HepG2 (cell line): ENCODE measurements around the gene PRRT1. TPM values are rescaled to one million over a fixed set of nuclear protein-coding genes. Genes with fewer than 3 reads are reported as not detected.

Experiments
- BRD4 ChIP-seq: sonication (generic); formaldehyde crosslinking; IDR thresholded peaks from 2 replicates; pipeline ENCODE4 v1.4.0; 2020; ENCODE audit warnings: missing genetic modification reagents
- ETV5 ChIP-seq: IDR thresholded peaks from 2 replicates; pipeline ENCODE4 v1.6.1; 2018; ENCODE audit warnings: missing biosample characterization, missing genetic modification reagents, inconsistent platforms, borderline replicate concordance
- IKZF4 ChIP-seq: sonication (generic); formaldehyde crosslinking; IDR thresholded peaks from 2 replicates; pipeline ENCODE4 v1.5.1; 2020; ENCODE audit warnings: borderline replicate concordance, mild to moderate bottlenecking, low read depth, missing genetic modification reagents; ENCODE audit errors: not compliant biosample characterization
- MTA1 ChIP-seq: sonication (generic); formaldehyde crosslinking; IDR thresholded peaks from 2 replicates; pipeline ENCODE4 v1.4.0; 2020; ENCODE audit warnings: missing genetic modification reagents, mild to moderate bottlenecking, borderline replicate concordance
- MXD4 ChIP-seq: IDR thresholded peaks from 2 replicates; pipeline ENCODE4 v1.6.1; 2016; ENCODE audit warnings: mild to moderate bottlenecking, missing biosample characterization, missing genetic modification reagents
- NFATC3 ChIP-seq: sonication (generic); formaldehyde crosslinking; IDR thresholded peaks from 2 replicates; pipeline ENCODE4 v1.5.1; 2020; ENCODE audit warnings: mild to moderate bottlenecking, missing genetic modification reagents
- REXO4 ChIP-seq: sonication (generic); formaldehyde crosslinking; IDR thresholded peaks from 2 replicates; pipeline ENCODE4 v1.8.0; 2022; ENCODE audit warnings: missing genetic modification reagents, mild to moderate bottlenecking, borderline replicate concordance
- SETDB1 ChIP-seq: sonication (generic); formaldehyde crosslinking; IDR thresholded peaks from 2 replicates; pipeline ENCODE4 v1.5.1; 2020; ENCODE audit warnings: missing genetic modification reagents, mild to moderate bottlenecking, borderline replicate concordance
- ZNF296 ChIP-seq: sonication (generic); formaldehyde crosslinking; conservative IDR thresholded peaks from 2 replicates; pipeline ENCODE4 v1.5.0; 2020; ENCODE audit warnings: mild to moderate bottlenecking, missing genetic modification reagents
- ZNF543 ChIP-seq: sonication (generic); formaldehyde crosslinking; IDR thresholded peaks from 2 replicates; pipeline ENCODE4 v1.4.0; 2020; ENCODE audit warnings: mild to moderate bottlenecking, missing genetic modification reagents
- ZNF7 ChIP-seq: IDR thresholded peaks from 2 replicates; pipeline ENCODE4 v1.6.1; 2016; ENCODE audit warnings: missing biosample characterization, missing genetic modification reagents
- ZNF775 ChIP-seq: sonication (generic); formaldehyde crosslinking; IDR thresholded peaks from 2 replicates; pipeline ENCODE4 v1.4.0; 2020; ENCODE audit warnings: missing genetic modification reagents, mild to moderate bottlenecking, moderate library complexity, borderline replicate concordance
- ZNF788 ChIP-seq: sonication (generic); formaldehyde crosslinking; IDR thresholded peaks from 2 replicates; pipeline ENCODE4 v1.5.0; 2020; ENCODE audit warnings: mild to moderate bottlenecking, missing genetic modification reagents, borderline replicate concordance
- ZNF839 ChIP-seq: sonication (generic); formaldehyde crosslinking; IDR thresholded peaks from 2 replicates; pipeline ENCODE4 v1.4.0; 2020; ENCODE audit warnings: missing genetic modification reagents, mild to moderate bottlenecking, borderline replicate concordance
- polyA plus RNA-seq, 8 experiments: library from polyadenylated mRNA; depleted of rRNA in 3 of 8; stranded (reverse) in 7 of 8; unstranded in 1 of 8; fragments of >200 nt; fragmentation: Illumina TruSeq in 4 of 8; extraction: Trizol in 4 of 8; gene quantifications; 2 replicates each; pipeline versions ENCODE4 v1.2.1 to v1.2.3, GENCODE V29; 2011 to 2016; ENCODE audit warnings: low read depth in 4 of 8, missing spikeins in 1 of 8, mixed read lengths in 1 of 8; ENCODE audit not compliant: insufficient read depth in 1 of 8
- total RNA-seq, 5 experiments: library from RNA; depleted of rRNA; stranded (reverse); fragments of >200 nt; fragmentation: Illumina TruSeq; extraction: Trizol; gene quantifications; 2 replicates each; pipeline ENCODE4 v1.2.3, GENCODE V29; 2016; ENCODE audit warnings: low read depth in 1 of 5
- TF ChIP-seq, protein P1 (sequence below): sonication (generic); formaldehyde crosslinking; IDR thresholded peaks from 2 replicates; pipeline ENCODE4 v1.8.1; 2023; ENCODE audit warnings: mild to moderate bottlenecking, inconsistent platforms, moderate library complexity, missing genetic modification reagents, borderline replicate concordance
- TF ChIP-seq, protein P2 (sequence below): IDR thresholded peaks from 2 replicates; pipeline ENCODE4 v1.6.1; 2012; ENCODE audit warnings: inconsistent platforms
- TF ChIP-seq, protein P3 (sequence below): sonication (generic); formaldehyde crosslinking; IDR thresholded peaks from 2 replicates; pipeline ENCODE4 v1.5.1; 2020; ENCODE audit warnings: missing genetic modification reagents, mild to moderate bottlenecking, borderline replicate concordance
- TF ChIP-seq, protein P4 (sequence below): sonication (generic); formaldehyde crosslinking; IDR thresholded peaks from 2 replicates; pipeline ENCODE4 v1.4.0; 2020; ENCODE audit warnings: missing genetic modification reagents
- TF ChIP-seq, protein P5 (sequence below): IDR thresholded peaks from 2 replicates; pipeline ENCODE4 v1.6.1; 2012; ENCODE audit warnings: low read depth, low read length, improper control_type of control experiment
- TF ChIP-seq, protein P6 (sequence below): sonication (generic); formaldehyde crosslinking; IDR thresholded peaks from 2 replicates; pipeline ENCODE4 v1.8.0; 2023; ENCODE audit warnings: mild to moderate bottlenecking, missing genetic modification reagents

Gene PRRT1
- total and polyA plus RNA-seq, 2 of the 13 experiments (the other 11 are each of a cell fraction or from before 2014, with no cell fraction given) = 0.64 to 1.4 TPM

DNA sequence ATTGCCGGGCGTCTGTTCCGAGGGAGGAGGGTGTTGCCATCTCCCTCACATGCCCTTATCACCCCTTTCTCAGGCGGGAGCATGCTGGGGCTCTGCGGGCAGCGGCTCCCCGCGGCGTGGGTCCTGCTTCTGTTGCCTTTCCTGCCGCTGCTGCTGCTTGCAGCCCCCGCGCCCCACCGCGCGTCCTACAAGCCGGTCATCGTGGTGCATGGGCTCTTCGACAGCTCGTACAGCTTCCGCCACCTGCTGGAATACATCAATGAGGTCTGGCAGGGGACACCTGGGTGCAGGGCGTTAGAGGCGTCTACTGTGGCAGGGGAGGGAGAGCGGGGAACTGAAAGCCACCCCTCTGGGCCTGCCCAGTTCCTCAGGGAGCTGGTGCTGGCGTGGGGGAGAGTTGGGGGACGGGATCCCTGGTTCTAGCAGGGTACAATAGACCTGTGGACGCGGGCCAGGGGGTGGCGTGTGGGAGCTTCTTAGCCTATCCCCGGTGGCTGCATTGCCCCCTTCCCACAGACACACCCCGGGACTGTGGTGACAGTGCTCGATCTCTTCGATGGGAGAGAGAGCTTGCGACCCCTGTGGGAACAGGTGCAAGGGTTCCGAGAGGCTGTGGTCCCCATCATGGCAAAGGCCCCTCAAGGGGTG is 2.9 kb upstream of the PRRT1 start (continued):
- TF ChIP-seq BRD4 (CRISPR knock-in tag) (0 out of 2 replicates have a peak, but pooled peaks have one; percentile 47), IKZF4 (peak; percentile 71), ZNF7 (CRISPR knock-in tag) (no peak), ZNF543 (peak; percentile 9; the same call in 1 of the 2 replicates), MXD4 (CRISPR knock-in tag) (peak; percentile 85), ZNF775 (CRISPR knock-in tag) (no peak), ETV5 (CRISPR knock-in tag) (peak; percentile 48), REXO4 (CRISPR knock-in tag) (no peak), ZNF788 (CRISPR knock-in tag) (0 out of 2 replicates have a peak, but pooled peaks have one; percentile 31), ZNF296 (CRISPR knock-in tag) (no peak), NFATC3 (CRISPR knock-in tag) (no peak), MTA1 (CRISPR knock-in tag) (peak; percentile 83; the same call in 1 of the 2 replicates), SETDB1 (CRISPR knock-in tag) (no peak), ZNF839 (CRISPR knock-in tag) (0 out of 2 replicates have a peak, but pooled peaks have one; percentile 90)
- TF ChIP-seq, protein P1, sequence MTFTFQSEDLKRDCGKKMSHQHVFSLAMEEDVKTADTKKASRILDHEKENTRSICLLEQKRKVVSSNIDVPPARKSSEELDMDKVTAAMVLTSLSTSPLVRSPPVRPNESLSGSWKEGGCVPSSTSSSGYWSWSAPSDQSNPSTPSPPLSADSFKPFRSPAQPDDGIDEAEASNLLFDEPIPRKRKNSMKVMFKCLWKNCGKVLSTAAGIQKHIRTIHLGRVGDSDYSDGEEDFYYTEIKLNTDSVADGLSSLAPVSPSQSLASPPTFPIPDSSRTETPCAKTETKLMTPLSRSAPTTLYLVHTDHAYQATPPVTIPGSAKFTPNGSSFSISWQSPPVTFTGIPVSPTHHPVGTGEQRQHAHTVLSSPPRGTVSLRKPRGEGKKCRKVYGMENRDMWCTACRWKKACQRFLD = peak; percentile 69; the same call in 1 of the 2 replicates
- TF ChIP-seq, protein P2, sequence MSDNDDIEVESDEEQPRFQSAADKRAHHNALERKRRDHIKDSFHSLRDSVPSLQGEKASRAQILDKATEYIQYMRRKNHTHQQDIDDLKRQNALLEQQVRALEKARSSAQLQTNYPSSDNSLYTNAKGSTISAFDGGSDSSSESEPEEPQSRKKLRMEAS = peak; percentile 82
- TF ChIP-seq, protein P3, sequence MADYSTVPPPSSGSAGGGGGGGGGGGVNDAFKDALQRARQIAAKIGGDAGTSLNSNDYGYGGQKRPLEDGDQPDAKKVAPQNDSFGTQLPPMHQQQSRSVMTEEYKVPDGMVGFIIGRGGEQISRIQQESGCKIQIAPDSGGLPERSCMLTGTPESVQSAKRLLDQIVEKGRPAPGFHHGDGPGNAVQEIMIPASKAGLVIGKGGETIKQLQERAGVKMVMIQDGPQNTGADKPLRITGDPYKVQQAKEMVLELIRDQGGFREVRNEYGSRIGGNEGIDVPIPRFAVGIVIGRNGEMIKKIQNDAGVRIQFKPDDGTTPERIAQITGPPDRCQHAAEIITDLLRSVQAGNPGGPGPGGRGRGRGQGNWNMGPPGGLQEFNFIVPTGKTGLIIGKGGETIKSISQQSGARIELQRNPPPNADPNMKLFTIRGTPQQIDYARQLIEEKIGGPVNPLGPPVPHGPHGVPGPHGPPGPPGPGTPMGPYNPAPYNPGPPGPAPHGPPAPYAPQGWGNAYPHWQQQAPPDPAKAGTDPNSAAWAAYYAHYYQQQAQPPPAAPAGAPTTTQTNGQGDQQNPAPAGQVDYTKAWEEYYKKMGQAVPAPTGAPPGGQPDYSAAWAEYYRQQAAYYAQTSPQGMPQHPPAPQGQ (CRISPR knock-in tag) = 0 out of 2 replicates have a peak, but pooled peaks have one; percentile 17
- TF ChIP-seq, protein P4, sequence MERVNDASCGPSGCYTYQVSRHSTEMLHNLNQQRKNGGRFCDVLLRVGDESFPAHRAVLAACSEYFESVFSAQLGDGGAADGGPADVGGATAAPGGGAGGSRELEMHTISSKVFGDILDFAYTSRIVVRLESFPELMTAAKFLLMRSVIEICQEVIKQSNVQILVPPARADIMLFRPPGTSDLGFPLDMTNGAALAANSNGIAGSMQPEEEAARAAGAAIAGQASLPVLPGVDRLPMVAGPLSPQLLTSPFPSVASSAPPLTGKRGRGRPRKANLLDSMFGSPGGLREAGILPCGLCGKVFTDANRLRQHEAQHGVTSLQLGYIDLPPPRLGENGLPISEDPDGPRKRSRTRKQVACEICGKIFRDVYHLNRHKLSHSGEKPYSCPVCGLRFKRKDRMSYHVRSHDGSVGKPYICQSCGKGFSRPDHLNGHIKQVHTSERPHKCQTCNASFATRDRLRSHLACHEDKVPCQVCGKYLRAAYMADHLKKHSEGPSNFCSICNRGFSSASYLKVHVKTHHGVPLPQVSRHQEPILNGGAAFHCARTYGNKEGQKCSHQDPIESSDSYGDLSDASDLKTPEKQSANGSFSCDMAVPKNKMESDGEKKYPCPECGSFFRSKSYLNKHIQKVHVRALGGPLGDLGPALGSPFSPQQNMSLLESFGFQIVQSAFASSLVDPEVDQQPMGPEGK (CRISPR knock-in tag) = peak; percentile 91
- TF ChIP-seq, protein P5, sequence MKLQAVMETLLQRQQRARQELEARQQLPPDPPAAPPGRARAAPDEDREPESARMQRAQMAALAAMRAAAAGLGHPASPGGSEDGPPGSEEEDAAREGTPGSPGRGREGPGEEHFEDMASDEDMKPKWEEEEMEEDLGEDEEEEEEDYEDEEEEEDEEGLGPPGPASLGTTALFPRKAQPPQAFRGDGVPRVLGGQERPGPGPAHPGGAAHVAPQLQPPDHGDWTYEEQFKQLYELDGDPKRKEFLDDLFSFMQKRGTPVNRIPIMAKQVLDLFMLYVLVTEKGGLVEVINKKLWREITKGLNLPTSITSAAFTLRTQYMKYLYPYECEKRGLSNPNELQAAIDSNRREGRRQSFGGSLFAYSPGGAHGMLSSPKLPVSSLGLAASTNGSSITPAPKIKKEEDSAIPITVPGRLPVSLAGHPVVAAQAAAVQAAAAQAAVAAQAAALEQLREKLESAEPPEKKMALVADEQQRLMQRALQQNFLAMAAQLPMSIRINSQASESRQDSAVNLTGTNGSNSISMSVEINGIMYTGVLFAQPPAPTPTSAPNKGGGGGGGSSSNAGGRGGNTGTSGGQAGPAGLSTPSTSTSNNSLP = no peak
- TF ChIP-seq, protein P6, sequence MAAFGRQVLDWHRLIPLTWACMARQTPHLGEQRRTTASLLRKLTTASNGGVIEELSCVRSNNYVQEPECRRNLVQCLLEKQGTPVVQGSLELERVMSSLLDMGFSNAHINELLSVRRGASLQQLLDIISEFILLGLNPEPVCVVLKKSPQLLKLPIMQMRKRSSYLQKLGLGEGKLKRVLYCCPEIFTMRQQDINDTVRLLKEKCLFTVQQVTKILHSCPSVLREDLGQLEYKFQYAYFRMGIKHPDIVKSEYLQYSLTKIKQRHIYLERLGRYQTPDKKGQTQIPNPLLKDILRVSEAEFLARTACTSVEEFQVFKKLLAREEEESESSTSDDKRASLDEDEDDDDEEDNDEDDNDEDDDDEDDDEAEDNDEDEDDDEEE (CRISPR knock-in tag) = peak; percentile 93; the same call in 1 of the 2 replicates
